Activated gamma-delta T cell treated with anti-CD3 and anti-CD28 coated beads, Interleukin-2, amount 50 U/mL, for 16 hours (primary cell): ENCODE results near the gene SUPT7L.
"Not testable (repeated sequence)": the region's sequence is repeated elsewhere in the genome, so short reads cannot be mapped to it uniquely, and the experiment has no call there.

Source experiments
- DNase-seq: peaks from one replicate; pipeline ENCODE4 v3.0.0-alpha.2; 2020; ENCODE audit warnings: low read depth

The SUPT7L gene

GRCh38 chr2:27638037-27638637 lies 25.3 kb downstream of the SUPT7L start:
- no peak for DNase-seq

DNA sequence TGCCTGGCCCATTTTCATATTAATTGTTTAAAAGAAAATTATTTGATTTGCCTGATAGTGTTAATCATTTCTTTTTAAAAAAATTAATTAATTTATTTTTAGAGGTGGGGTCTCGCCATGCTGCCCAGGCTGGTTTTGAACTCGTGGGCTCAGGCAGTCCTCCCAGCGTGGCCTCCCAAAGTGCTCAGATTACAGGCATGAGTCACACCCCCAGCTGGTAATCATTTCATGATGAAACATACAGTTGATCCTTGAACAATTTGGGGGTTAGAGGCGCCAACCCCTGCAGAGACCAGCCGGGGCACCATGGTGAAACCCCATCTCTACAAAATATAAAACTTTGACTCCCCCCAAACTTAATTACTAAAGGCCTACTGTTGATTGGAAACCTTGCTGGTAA lies 26.6 kb downstream of the SUPT7L start:
- DNase-seq = no peak

DNA sequence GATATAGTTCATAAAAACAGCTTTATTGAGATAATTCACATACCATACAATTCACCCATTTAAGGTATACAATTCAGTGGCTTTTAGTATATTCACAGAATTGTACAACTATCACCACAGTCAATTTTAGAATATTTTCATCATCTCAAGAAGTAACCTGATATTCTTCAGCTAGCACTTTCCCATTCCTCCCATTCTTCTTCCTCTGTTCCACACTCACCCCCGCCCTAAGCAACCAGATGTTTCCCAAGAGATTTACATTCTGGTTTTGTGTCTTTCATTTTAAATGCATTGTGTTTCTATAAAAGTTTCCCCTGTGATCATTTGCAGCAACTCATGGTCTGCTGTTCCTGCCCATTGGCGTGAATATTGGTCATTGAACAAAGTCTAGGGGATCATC lies 29.1 kb downstream of the SUPT7L start:
- DNase-seq = no peak

DNA sequence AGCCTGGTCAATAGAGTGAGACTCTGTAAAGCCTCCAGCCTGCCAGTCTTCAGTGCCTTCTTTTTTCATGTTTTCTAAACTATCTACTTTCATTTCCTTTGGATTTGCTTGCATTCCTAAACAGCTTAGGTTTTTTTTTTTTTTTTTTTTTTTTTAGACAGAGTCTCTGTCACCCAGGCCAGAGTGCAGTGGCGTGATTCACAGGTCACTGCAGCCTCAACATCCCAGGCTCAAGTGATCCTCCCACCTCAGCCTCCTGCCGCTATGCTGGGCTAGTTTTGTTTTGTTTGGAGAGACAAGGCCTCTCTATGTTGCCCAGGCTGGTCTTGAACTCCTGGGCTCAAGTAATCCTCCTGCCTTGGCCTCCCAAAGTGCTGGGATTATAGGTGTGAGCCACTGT lies 33.2 kb downstream of the SUPT7L start:
- not testable (repeated sequence) for DNase-seq

DNA sequence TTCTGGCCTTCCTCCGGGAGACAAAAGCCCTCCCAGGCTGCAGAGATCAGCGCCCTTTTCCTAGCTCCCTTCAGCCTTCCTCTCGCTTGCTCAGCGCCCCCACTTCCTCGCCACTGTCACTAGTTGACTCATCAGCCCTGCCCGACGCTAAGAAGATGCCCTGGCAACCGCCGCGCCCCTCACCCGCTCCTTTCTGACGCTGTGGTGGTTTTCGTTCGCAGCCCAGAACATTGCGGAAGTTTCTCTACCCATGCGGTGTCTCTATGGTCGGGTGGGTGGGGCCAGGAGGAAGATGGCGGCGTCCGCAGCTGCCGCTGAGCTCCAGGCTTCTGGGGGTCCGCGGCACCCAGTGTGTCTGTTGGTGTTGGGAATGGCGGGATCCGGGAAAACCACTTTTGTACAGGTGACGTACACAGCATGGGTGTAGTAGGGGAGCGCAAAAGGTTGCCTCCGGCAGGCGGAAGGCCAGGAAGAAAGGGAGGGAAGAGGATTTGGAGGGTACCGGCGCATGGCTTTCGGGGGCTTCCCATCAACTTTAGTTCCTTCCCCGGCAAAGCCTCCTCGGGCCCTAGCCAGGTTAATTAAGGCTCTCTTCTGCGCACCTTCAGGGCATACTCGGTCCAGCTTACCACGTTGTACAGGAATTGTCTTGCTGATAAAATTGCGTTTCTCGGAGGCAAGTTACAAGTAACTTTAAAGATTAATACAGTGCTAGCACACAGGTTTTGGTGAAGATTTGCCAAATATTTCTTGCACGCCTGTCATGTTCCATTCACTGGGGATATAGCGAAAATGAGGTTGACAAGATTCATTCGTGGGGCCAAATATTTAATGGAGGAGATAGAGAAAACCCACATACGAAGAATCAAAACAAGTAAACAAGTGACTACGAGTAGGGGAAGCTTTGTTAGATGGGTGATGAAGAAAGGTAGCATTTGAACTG lies 34.4 kb downstream of the SUPT7L start, which contains the start of the genes CCDC121 and GPN1:
CCDC121 (minus strand) TSS at position 246 of the 943 bp plus-strand sequence. CDS start 1,213 bp downstream, outside the sequence.
GPN1 (plus strand) TSS at position 284 of the 943 bp plus-strand sequence; CDS start at position 293, 9 bp downstream.
- DNase-seq = peak; percentile 93

DNA sequence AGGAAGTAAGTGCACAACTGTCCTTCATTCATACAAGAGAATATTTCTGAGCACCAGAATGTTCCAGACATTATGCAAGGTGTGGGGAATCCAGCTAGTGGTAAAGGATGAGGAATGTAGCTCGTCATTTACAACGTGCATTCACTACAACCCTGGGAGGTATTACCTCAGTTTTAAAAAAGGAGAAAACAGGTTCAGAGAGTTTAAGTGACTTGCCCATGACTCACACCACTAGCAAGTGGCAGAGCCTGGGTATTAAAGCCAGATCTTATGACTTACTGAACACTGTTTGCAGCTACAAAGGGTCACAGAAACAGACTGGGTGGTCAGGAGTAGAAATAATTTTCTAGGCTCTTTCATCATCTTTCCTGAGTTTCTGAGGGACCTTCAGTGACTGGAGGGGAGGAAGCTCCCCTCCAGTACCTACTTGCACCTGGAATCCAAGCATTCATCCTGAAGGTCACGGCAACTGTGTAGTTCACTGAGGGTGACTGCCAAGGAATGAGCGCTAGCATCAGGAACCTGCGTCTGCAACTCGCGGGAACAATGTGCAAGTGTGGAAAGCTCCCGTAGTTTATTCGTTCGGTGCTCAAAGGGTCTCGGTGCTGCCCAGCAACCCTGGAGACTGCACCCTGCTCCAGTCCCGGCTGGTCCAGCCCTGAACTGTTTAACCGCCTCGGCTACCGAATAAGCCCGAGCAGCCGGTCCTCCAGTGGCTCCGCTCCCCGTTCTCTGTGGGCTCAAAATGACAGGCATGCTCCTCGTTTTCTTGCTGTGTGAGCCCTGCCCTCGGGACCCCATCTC lies 35.2 kb downstream of the SUPT7L start:
- no peak for DNase-seq

GRCh38 chr2:27626921-27627320 lies 36.5 kb downstream of the SUPT7L start:
- DNase-seq = not testable (repeated sequence)

GRCh38 chr2:27626323-27626722 lies 37.1 kb downstream of the SUPT7L start:
- not testable (repeated sequence) for DNase-seq

- no peak for DNase-seq
These were observed 38.5 kb downstream of the SUPT7L start for GRCh38 chr2:27624943-27625342.

GRCh38 chr2:27622921-27623384 lies 40.5 kb downstream of the SUPT7L start:
- no peak for DNase-seq

GRCh38 chr2:27621524-27621923 lies 41.9 kb downstream of the SUPT7L start:
- no peak for DNase-seq

GRCh38 chr2:27615316-27615715 lies 48.1 kb downstream of the SUPT7L start:
- DNase-seq = no peak

DNA sequence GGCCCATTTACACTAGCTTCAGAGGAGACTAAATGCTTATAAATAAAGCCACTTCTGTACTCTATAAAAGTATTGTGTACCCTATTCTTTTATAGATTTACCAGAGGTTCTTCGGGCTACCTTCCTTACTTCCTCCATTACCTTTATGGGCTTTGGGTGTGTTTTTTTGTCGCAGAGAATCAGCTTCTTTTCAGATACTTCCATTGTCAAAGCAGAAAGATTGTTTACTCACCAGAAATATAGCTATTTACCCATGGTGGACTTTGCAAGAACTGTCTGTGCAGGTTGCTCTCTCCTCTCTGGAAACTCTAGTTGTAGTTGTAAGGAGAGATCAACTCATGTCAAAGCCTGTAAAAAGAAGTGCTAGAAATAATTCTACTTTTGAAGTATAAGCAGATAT lies 49.4 kb downstream of the SUPT7L start:
- DNase-seq = no peak

DNA sequence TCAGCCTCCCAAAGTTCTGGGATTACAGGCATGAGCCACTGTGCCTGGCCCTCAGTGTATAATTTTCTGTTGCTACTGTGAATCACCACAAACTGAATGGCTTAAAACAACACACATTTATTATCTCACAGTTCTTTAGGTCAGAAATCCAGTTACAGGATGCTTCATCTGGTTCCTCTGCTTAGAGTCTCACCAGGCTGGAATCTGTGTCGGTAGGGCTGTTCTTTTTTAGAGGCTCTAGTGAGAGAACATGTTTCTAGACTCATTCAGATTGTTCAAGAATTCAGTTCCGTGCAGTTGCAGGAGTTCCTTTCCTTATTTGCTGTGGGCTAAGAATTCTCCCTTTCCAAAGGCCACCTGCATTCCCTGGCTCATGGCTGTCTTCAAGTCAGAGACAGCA lies 56.8 kb downstream of the SUPT7L start:
- no peak for DNase-seq
